Tibial nerve (tissue), 4 donors: ENCODE data around the gene TGM3. TPM values are rescaled to one million over a fixed set of nuclear protein-coding genes. Genes with fewer than 3 reads are reported as not detected.

ENCODE experiments used
- DNase-seq, 2 donors: peaks; one replicate each; pipeline ENCODE4 v3.0.0-alpha.2; 2019; ENCODE audit warnings: low spot score in 2 of 2
- H3K27ac ChIP-seq, 4 donors: fragments of 200-600 bp; sonication (generic) in 3 of 4; one replicate each; pipeline ENCODE4 v1.5.1; 2017 to 2019; ENCODE audit warnings: mild to moderate bottlenecking in 1 of 4
- H3K27me3 ChIP-seq, 2 donors: fragments of 200-600 bp; sonication (generic) in 1 of 2; one replicate each; pipeline versions ENCODE4 v1.5.1 to v1.6.0; 2017 to 2019
- H3K36me3 ChIP-seq, 3 donors: fragments of 200-600 bp; sonication (generic); one replicate each; pipeline ENCODE4 v1.5.1; 2018 to 2019
- H3K4me1 ChIP-seq, 4 donors: fragments of 200-600 bp; sonication (generic) in 3 of 4; one replicate each; pipeline ENCODE4 v1.5.1; 2017 to 2019
- H3K4me3 ChIP-seq, 4 donors: fragments of 200-600 bp; sonication (generic) in 3 of 4; one replicate each; pipeline ENCODE4 v1.5.1; 2017 to 2019; ENCODE audit warnings: mild to moderate bottlenecking in 1 of 4, moderate library complexity in 1 of 4
- H3K9me3 ChIP-seq, 4 donors: fragments of 200-600 bp; sonication (generic) in 3 of 4; one replicate each; pipeline ENCODE4 v1.5.1; 2017 to 2019
- EP300 ChIP-seq, 2 donors: sonication (generic); formaldehyde crosslinking; IDR thresholded peaks; one replicate each; pipeline ENCODE4 v1.6.1; 2017; ENCODE audit warnings: antibody characterized with exemption in 2 of 2, mild to moderate bottlenecking in 1 of 2
- POLR2A ChIP-seq, 2 donors: fragments of 450-650 bp; IDR thresholded peaks; one replicate each; pipeline ENCODE4 v1.6.1; 2017; ENCODE audit warnings: antibody characterized with exemption in 2 of 2, mild to moderate bottlenecking in 2 of 2, moderate library complexity in 2 of 2
- WGBS, 2 donors: methylation state at CpG; one replicate each; pipeline ENCODE4 v1.1.5; 2018; 5-methylcytosine and 5-hydroxymethylcytosine counted together
- total RNA-seq, 4 donors: library from RNA; depleted of rRNA; stranded (reverse); fragments of >200 nt; gene quantifications; one replicate each; pipeline ENCODE4 v1.1.0, GENCODE V29; 2016
- TF ChIP-seq, protein P1 (sequence below), 5 experiments: fragments of 200-600 bp in 3 of 5; fragments of 450-650 bp in 2 of 5; sonication (generic) in 3 of 5; IDR thresholded peaks; one replicate each; pipeline ENCODE4 v1.5.1; 2016 to 2019; ENCODE audit warnings: antibody characterized with exemption in 5 of 5, mild to moderate bottlenecking in 3 of 5, moderate library complexity in 2 of 5

The TGM3 gene
- total RNA-seq, 4 donors from 2014 or later: not detected

- 39 to 64% methylated on average over 1 of the region's 1 CpG for WGBS, 2 donors
- no peak for DNase-seq
- Histone ChIP-seq H3K4me3 (no peak overlapping the region), H3K36me3 (no peaks in the 10 kb centered on the region), H3K9me3 (peaks cover 0 to 14% (median 0%) of the 10 kb centered on the region in 4 donors), H3K4me1 (peaks cover 0 to 10% (median 0%) of the 10 kb centered on the region in 4 donors), H3K27me3 (no peaks in the 10 kb centered on the region), H3K27ac (no peak overlapping the region)
- TF ChIP-seq, protein P1, sequence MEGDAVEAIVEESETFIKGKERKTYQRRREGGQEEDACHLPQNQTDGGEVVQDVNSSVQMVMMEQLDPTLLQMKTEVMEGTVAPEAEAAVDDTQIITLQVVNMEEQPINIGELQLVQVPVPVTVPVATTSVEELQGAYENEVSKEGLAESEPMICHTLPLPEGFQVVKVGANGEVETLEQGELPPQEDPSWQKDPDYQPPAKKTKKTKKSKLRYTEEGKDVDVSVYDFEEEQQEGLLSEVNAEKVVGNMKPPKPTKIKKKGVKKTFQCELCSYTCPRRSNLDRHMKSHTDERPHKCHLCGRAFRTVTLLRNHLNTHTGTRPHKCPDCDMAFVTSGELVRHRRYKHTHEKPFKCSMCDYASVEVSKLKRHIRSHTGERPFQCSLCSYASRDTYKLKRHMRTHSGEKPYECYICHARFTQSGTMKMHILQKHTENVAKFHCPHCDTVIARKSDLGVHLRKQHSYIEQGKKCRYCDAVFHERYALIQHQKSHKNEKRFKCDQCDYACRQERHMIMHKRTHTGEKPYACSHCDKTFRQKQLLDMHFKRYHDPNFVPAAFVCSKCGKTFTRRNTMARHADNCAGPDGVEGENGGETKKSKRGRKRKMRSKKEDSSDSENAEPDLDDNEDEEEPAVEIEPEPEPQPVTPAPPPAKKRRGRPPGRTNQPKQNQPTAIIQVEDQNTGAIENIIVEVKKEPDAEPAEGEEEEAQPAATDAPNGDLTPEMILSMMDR (IDR thresholded peaks at IDR 0.05): no peak
- TF ChIP-seq EP300 (IDR thresholded peaks at IDR 0.05): no peak
- no peak for TF ChIP-seq POLR2A (IDR thresholded peaks at IDR 0.05)
Measured at GRCh38 chr20:2315440-2315778, 19.6 kb downstream of the TGM3 start.

DNA sequence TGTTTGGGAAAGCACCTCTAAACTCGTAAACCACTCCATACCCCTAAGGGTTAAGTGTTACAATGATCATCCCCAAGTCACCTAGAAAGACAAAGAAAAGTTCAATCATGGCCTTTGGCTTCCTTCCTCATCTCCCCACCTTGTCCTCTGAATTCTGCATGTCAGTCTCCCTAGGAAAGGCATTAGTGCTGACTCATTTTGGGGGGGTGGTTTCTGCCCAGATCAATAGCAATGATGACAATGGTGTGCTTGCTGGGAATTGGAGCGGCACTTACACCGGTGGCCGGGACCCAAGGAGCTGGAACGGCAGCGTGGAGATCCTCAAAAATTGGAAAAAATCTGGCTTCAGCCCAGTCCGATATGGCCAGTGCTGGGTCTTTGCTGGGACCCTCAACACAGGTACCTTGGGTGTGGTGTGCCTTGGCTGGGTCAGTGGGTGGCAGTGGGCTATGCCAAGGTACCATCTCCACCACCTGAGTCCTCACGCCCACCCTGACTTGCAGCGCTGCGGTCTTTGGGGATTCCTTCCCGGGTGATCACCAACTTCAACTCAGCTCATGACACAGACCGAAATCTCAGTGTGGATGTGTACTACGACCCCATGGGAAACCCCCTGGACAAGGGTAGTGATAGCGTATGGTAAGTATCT, 21.2 kb downstream of the TGM3 start:
- Histone ChIP-seq H3K4me3 (no peak overlapping the region), H3K27me3 (no peaks in the 10 kb centered on the region), H3K4me1 (peaks cover 0 to 10% (median 0%) of the 10 kb centered on the region in 4 donors), H3K9me3 (peaks cover 0 to 14% (median 0%) of the 10 kb centered on the region in 4 donors), H3K27ac (no peak overlapping the region), H3K36me3 (no peaks in the 10 kb centered on the region)
- WGBS, 2 donors: 81 to 91% methylated on average over 11 to 14 of the region's 14 CpGs
- TF ChIP-seq POLR2A (IDR thresholded peaks at IDR 0.05) (no peak), EP300 (IDR thresholded peaks at IDR 0.05) (no peak)
- TF ChIP-seq, protein P1 (IDR thresholded peaks at IDR 0.05): no peak
- no peak for DNase-seq

DNA sequence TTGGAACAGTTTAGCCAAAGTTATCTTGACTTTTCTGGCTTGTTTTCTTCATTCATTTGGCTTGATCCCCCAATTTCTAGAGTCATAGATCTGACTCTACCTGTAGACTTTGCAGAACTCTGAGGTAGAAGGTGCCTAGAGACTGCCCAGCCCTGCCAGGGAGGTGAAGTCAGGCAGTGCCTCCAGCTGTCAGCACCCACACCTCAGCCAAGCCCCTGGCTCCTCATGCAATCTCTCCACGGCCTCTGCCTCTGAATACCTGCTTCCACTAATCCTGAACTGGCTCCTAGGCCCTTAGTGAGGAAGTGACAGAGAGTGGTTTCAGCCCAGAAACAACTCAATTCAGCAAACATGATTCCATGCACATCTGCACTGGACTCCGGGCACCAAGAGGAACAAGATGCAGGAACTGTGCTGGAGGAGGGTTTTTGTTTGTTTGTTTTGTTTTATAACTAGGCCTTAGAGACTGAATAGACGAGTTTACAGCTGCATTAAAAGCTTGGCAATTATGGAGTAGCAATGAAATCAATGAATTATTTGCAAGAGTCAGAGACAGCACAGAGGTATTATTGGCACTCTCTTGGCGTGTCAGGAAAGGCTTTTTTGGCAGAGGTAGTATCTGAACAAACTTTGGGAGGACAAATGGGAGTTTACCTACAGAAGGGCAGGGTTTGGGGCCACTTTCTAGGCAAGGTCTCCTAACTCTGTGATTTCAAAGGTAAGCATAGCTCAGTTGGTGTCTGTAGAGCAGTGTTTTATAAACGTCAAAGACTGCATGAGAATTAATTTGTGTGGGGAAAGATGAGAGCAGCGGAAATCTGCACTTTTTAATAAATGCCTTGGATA, 25.2 kb downstream of the TGM3 start:
- Histone ChIP-seq H3K36me3 (no peaks in the 10 kb centered on the region), H3K4me3 (no peak overlapping the region), H3K9me3 (peaks cover 0 to 17% (median 0%) of the 10 kb centered on the region in 4 donors), H3K4me1 (no peaks in the 10 kb centered on the region), H3K27ac (no peak overlapping the region), H3K27me3 (no peaks in the 10 kb centered on the region)
- WGBS, 2 donors: 52 to 54% methylated on average over 6 of the region's 6 CpGs
- TF ChIP-seq POLR2A (IDR thresholded peaks at IDR 0.05): no peak
- TF ChIP-seq EP300 (IDR thresholded peaks at IDR 0.05): no peak
- TF ChIP-seq, protein P1 (IDR thresholded peaks at IDR 0.05): no peak
- DNase-seq: no peak

GRCh38 chr20:2323051-2323450, 27.2 kb downstream of the TGM3 start:
- Histone ChIP-seq H3K27me3 (no peaks in the 10 kb centered on the region), H3K4me1 (no peaks in the 10 kb centered on the region), H3K27ac (no peak overlapping the region), H3K4me3 (no peak overlapping the region), H3K36me3 (no peaks in the 10 kb centered on the region), H3K9me3 (peaks cover 0 to 15% (median 0%) of the 10 kb centered on the region in 4 donors)
- WGBS, 2 donors: 94 to 95% methylated on average over 2 of the region's 2 CpGs
- DNase-seq: no peak
- TF ChIP-seq, protein P1 (IDR thresholded peaks at IDR 0.05): no peak
- TF ChIP-seq POLR2A (IDR thresholded peaks at IDR 0.05): no peak
- no peak for TF ChIP-seq EP300 (IDR thresholded peaks at IDR 0.05)

- DNase-seq: no peak
- WGBS, 2 donors: 51 to 54% methylated on average over 2 of the region's 2 CpGs
- TF ChIP-seq, protein P1 (IDR thresholded peaks at IDR 0.05): no peak
- TF ChIP-seq POLR2A (IDR thresholded peaks at IDR 0.05) (no peak), EP300 (IDR thresholded peaks at IDR 0.05) (no peak)
- H3K4me1 ChIP-seq: no peaks in the 10 kb centered on the region
- H3K4me3 ChIP-seq: no peak overlapping the region
- no peaks in the 10 kb centered on the region for H3K27me3 ChIP-seq
- no peak overlapping the region for H3K27ac ChIP-seq
- H3K36me3 ChIP-seq: no peaks in the 10 kb centered on the region
- H3K9me3 ChIP-seq: peaks cover 0 to 3% (median 0%) of the 10 kb centered on the region in 4 donors
Measured at GRCh38 chr20:2326046-2326445, 30.2 kb downstream of the TGM3 start.
